Lower lobe of right lung (tissue), 2 donors: ENCODE measurements around the gene RAB11FIP5. TPM values are rescaled to one million over a fixed set of nuclear protein-coding genes. Genes with fewer than 3 reads are reported as not detected.

Experiments
- ATAC-seq, 2 donors: fragments of 200-7000 bp; cut with Tn5 transposase; one replicate each; pipeline ENCODE4 v1.9.1; 2020 to 2022; ENCODE audit warnings: mild to moderate bottlenecking in 2 of 2, moderate library complexity in 2 of 2
- DNase-seq: peaks from one replicate; pipeline ENCODE4 v3.0.0-alpha.2; 2020
- H3K27ac ChIP-seq: fragments of 200-600 bp; one replicate; pipeline ENCODE4 v1.8.0; 2022
- H3K27me3 ChIP-seq: fragments of 200-600 bp; one replicate; pipeline ENCODE4 v1.8.0; 2022; ENCODE audit warnings: low read depth
- H3K36me3 ChIP-seq: fragments of 200-600 bp; one replicate; pipeline ENCODE4 v1.8.0; 2022; ENCODE audit warnings: mild to moderate bottlenecking
- H3K4me1 ChIP-seq: fragments of 200-600 bp; one replicate; pipeline ENCODE4 v1.8.0; 2022
- H3K4me3 ChIP-seq: fragments of 200-600 bp; one replicate; pipeline ENCODE4 v1.8.0; 2022; ENCODE audit warnings: mild to moderate bottlenecking
- H3K9me3 ChIP-seq: fragments of 200-600 bp; one replicate; pipeline ENCODE4 v1.8.0; 2022
- intact Hi-C: fragments of 100-400 bp; cut with DNase I; formaldehyde crosslinking; loops from one replicate; pipeline ENCODE4 v1.11.0; 2022
- total RNA-seq: library from RNA; stranded (reverse); fragmentation: NEBNext Ultra II Directional; extraction: Animal tissue kit (Norgen Biotek cat#: 25700); gene quantifications from one replicate; pipeline ENCODE4 v1.2.1, GENCODE V29; 2021
- TF ChIP-seq, protein P1 (sequence below): fragments of 200-600 bp; IDR thresholded peaks from one replicate; pipeline ENCODE4 v1.8.0; 2022; ENCODE audit warnings: antibody characterized with exemption, mild to moderate bottlenecking
- donor health status: DM: no; HTN: yes; CAD: no; lungs with severe emphysema.

RAB11FIP5 gene
- total RNA-seq, 1 donor from 2014 or later: 20.6 TPM

DNA sequence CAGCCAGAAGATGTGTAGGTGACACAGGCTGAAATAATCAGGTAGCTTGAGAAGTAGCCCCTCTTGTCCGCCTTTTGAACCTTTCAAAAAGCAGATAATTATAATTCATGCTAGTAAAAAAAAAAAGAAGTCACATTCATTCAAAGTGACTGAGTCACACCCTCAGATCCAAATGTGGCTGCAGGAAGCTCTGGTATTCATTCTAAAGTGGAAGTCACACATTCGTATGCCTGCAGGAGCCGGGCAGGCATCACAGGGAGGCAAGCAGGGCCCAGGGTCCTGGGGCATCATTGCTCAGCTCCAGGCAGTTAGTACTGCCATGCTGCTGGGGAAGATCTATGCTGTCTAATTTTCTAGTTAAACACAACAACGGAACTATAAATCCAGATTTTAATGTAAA, 21.7 kb upstream of the RAB11FIP5 start:
- TF ChIP-seq, protein P1, sequence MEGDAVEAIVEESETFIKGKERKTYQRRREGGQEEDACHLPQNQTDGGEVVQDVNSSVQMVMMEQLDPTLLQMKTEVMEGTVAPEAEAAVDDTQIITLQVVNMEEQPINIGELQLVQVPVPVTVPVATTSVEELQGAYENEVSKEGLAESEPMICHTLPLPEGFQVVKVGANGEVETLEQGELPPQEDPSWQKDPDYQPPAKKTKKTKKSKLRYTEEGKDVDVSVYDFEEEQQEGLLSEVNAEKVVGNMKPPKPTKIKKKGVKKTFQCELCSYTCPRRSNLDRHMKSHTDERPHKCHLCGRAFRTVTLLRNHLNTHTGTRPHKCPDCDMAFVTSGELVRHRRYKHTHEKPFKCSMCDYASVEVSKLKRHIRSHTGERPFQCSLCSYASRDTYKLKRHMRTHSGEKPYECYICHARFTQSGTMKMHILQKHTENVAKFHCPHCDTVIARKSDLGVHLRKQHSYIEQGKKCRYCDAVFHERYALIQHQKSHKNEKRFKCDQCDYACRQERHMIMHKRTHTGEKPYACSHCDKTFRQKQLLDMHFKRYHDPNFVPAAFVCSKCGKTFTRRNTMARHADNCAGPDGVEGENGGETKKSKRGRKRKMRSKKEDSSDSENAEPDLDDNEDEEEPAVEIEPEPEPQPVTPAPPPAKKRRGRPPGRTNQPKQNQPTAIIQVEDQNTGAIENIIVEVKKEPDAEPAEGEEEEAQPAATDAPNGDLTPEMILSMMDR: no peak
- ATAC-seq: no peak
- Histone ChIP-seq H3K36me3 (no peaks in the 10 kb centered on the region), H3K4me1 (no peaks in the 10 kb centered on the region), H3K4me3 (no peak overlapping the region), H3K9me3 (no peaks in the 10 kb centered on the region), H3K27ac (no peak overlapping the region), H3K27me3 (no peaks in the 10 kb centered on the region)
- intact Hi-C loops: no loop called here
- no peak for DNase-seq

DNA sequence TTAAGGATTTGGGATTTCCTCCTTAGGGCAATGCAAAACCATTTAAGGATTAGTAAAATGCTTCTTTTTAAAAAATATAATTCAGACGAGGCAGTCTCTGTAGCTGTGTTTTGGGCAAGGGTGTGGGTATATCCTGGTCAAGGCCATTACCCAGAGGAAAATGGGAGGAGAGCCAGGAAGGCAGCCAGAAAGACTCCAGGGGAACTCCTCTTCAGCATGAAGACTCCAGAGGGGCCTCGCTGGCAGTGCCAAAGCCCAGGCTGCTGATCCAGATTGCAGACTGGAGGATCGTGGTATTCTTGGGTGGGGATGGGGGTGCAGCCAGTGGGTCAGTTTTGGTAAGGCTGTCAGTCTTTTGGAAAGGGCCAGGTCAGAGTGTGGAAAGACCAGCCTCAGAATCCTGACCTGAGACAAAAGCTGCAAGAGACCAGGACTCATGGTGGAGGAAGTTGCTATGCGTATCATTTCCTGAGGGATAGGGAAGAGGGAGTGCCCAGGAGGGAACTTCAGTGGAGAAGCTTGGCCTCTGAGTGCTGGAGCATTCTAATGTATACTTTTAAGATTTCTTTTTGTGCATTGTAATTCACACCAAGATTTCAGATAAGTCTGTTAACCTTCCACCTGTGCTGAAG, 20.9 kb upstream of the RAB11FIP5 start:
- no peak for ATAC-seq
- Histone ChIP-seq H3K27ac (no peak overlapping the region), H3K9me3 (no peaks in the 10 kb centered on the region), H3K27me3 (no peaks in the 10 kb centered on the region), H3K4me3 (no peak overlapping the region), H3K4me1 (no peaks in the 10 kb centered on the region), H3K36me3 (no peaks in the 10 kb centered on the region)
- TF ChIP-seq, protein P1: no peak
- no peak for DNase-seq
- intact Hi-C loops: no loop called here

DNA sequence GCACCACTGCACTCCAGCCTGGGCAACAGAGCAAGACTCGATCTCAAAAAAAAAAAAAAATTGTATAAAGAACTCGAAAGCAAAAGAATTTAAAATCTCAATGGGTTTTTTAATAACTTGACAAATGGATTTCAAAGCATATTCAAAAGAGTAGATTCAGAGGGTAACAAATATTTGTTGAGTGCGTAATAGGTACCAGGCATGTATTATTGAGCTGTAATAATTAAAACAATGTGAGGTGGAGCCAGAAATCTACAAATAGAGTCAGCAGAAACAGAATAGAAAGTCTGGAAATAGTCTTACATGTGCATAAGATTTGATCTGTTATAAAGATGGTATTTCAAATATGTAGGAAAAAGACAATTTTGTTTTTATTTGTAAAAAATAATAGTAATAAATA, 19.1 kb upstream of the RAB11FIP5 start:
- DNase-seq (no peak), ATAC-seq (no peak)
- no peaks in the 10 kb centered on the region for H3K4me1 ChIP-seq
- no peaks in the 10 kb centered on the region for H3K9me3 ChIP-seq
- TF ChIP-seq, protein P1: no peak
- intact Hi-C loops: no loop called here
- H3K27ac ChIP-seq: no peak overlapping the region
- H3K27me3 ChIP-seq: no peaks in the 10 kb centered on the region
- H3K4me3 ChIP-seq: no peak overlapping the region
- no peaks in the 10 kb centered on the region for H3K36me3 ChIP-seq

DNA sequence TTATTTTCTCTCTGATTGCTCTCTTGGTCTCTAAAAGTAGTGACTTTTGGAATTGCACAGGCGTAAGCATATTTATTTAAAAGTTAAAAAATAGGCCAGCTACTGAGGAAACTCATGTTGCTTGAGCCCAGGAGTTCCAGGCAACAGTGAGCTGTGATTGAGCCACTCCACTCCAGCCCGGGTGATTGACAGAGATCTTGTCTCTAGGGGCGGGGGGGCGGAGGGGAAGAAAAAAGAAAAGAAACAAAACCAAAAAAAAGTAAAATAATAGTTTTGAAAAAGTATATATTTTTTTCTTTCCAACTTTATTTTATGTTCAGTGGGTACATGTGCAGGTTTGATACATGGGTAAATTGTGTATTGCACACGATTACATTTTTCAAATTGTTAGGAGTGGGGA, 18.0 kb upstream of the RAB11FIP5 start:
- no peaks in the 10 kb centered on the region for H3K36me3 ChIP-seq
- no peaks in the 10 kb centered on the region for H3K27me3 ChIP-seq
- no peak for ATAC-seq
- DNase-seq: no peak
- H3K9me3 ChIP-seq: no peaks in the 10 kb centered on the region
- no peak overlapping the region for H3K4me3 ChIP-seq
- no peaks in the 10 kb centered on the region for H3K4me1 ChIP-seq
- intact Hi-C loops: no loop called here
- no peak overlapping the region for H3K27ac ChIP-seq
- TF ChIP-seq, protein P1: no peak

DNA sequence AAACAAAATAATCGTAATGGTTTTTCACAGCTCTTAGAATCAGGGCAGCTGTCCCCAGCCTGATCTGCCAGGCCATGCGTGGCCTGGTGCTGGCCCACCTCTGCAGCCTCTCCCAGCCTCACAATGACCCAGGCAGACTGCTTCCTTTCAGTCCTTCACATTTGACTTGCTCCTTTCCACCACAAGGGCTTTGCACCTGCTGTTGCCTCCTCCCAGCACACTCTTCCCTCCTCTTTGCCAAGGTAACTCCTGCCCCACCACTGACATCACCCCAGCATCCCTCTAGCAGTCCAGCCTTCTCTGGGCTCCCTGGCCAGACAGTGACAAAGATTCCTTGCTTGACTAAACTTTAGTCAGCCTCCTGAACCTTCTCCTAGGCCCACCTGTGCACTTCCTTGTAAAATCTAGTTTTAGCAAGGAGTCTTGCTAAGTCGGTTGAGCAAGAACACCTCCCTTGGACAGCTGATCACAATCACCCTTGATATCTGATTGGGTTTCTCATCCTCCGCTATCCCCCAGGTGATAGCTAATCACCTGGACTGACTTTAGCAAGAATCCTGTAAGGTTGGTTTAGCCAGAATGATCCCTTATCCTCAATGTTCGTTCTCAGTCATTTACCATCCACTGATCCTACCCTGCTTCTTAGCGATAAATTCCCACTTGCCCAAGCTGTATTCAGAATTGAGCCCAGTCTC, 16.2 kb upstream of the RAB11FIP5 start:
- intact Hi-C loops: no loop called here
- Histone ChIP-seq H3K27ac (no peak overlapping the region), H3K4me1 (no peaks in the 10 kb centered on the region), H3K36me3 (no peaks in the 10 kb centered on the region), H3K9me3 (no peaks in the 10 kb centered on the region), H3K27me3 (no peaks in the 10 kb centered on the region), H3K4me3 (no peak overlapping the region)
- no peak for DNase-seq
- TF ChIP-seq, protein P1: no peak
- no peak for ATAC-seq
